GM19035 (cell line): ENCODE measurements around the gene FPGS.
"Not testable (repeated sequence)": the region's sequence is repeated elsewhere in the genome, so short reads cannot be mapped to it uniquely, and the experiment has no call there.

Experiments
- ATAC-seq: cut with Tn5 transposase; IDR thresholded peaks from one replicate; pipeline ENCODE4 v1.9.1; 2021; ENCODE audit not compliant: unreplicated experiment

The FPGS gene

GRCh38 chr9:127802576-127803443 is at the start of gene FPGS:
FPGS (plus strand) TSS chr9:127802882; CDS start chr9:127802925, 43 bp downstream.
- ATAC-seq = peak; percentile 75

DNA sequence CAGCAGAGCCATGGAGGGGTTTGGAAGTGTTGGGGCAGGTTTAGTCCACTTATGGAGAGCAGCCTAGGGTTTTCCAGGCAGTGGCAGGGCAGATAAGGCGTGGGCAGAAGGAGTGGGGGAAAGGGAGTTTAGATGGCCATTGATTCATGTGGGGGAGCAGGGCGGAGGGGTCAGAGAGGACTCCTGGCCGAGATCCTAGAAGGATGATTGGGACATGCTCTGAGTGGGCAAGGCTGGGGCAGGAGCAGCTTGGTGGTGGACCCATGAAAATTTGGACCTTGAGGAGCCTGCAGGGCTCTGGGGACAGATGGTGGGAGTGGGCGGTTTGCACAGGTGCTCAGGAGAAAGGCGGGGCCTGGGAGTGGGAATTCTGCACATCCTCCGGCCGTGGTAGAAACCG is 49.5 kb upstream of the FPGS start:
- no peak for ATAC-seq

DNA sequence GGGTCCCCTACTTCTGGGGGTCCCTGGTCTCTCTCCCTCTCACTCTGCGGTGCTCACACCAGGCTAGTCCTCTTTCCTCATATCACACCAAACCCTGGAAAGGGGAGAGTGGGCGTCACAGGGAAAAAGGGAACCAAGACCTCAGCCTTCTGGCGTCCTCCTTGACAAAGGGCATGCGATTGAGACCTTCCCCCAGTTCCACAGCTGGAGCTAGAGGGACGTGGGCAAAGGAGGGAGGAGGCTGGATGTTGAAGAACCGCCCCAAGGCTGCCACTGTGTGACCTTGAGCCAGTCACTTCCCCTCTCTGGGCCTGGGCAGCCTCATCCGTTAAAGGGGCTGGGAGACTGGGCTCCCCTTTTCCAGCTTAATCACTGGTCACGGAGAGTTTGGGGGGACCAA is 49.1 kb upstream of the FPGS start:
- no peak for ATAC-seq

GRCh38 chr9:127754099-127755060 is 48.3 kb upstream of the FPGS start:
- no peak for ATAC-seq

- ATAC-seq = no peak
Measured at GRCh38 chr9:127755061-127756060, 47.3 kb upstream of the FPGS start.

DNA sequence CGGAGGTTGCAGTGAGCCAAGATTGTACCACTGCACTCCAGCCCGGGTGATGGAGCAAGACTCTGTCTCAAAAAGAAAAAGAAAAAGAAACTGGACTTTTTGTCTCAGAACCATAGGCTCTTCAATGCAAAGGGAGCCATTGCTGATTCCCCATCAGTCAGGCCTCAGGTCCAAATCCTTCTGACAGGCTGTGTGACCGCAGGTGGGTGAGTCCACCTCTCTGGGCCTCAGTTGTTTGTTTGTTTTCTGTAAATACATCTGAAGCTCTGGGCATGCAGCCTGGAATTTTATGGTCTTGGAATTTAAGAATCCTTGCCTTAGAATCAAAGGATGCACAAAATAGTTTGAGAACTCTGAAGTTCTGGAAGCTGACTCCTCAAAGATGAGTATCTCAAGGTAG is 46.4 kb upstream of the FPGS start:
- no peak for ATAC-seq

- ATAC-seq = not testable (repeated sequence)
Measured at GRCh38 chr9:127756776-127757175, 45.9 kb upstream of the FPGS start.

DNA sequence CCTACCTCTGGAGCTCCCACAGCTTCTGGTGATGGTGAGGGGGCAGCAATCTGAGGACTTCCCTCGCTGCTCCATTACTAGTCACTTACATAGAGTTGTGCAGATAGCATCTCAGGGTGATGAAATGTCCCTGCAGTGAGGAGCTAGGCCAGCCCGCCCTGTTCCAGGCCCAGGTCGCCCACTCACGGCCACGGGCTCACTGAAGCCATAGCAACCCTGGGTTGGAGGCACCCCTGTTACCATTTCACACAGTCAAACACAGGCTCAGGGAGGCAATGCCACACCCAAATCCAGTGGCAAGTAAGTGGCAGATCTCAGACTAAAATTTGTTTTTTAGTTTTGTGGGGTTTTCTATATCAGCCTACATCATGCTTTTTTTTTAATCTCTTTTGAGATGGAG is 43.8 kb upstream of the FPGS start:
- no peak for ATAC-seq

DNA sequence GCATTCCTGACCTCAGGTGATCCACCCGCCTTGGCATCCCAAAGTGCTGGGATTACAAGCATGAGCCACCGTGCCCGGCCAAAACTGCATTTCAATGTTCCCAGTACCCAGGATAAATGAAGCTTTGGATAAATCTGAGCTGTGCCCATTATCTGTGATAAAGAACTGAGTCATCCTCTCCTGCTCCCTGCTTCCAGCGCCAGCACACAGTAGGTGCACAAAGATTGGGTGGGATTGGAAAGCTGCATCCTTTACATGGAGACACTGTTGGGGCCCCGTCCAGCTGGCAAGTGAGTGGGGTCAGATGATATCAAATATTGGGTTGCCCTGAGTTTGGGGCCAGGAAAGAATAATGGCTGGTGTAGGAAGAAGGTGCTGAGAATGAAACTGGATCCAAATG is 41.6 kb upstream of the FPGS start:
- no peak for ATAC-seq

GRCh38 chr9:127761491-127761956 is 41.2 kb upstream of the FPGS start:
- no peak for ATAC-seq

DNA sequence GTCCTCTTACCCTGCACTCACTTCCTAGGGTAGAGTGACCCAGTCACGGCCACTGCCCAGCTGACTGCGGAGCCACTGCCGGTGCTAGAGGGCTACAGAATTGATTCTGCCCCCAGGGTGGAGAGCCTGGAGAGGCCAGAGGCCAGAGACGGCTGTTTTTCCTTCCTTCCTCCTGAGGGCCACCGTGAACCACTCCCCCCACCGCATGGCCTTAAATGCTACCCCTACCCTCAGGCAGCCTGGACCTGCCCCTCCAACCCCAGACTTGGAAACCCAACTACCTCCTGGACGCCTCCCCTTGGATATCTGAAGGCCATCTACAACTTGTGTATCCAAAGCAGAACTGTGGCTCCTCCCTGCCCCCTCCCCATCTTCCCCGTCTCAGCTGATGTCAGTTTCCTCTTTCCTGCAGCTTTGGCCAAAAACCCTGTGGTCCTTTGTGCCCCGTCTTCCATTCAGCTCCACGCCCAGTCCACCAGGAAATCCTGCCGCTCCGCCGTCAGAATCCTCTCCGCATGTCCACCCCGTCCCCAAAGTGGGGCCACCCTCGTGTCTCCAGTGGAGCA is 40.5 kb upstream of the FPGS start:
- no peak for ATAC-seq

DNA sequence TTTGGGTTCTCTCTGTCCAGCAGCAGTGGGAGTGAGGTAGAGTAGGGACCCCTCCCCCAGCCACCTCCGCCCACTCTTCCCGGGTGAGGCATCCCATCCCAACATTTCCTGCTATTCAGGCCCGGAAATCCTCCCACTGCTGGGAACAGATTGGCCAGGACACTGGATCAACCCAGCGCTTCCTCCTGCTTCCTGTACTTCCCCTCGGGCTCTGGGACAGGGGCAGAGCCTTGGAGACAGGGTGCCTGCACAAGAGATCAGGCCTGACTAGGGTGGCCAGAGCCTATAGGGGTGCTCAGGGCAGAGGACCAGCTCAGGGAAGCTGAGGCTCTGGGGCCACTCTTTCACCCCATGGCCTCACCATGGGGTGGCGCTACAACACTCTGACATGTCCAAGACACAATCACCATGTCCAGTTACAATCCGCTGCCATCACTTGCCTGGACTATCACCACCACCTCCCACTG is 38.7 kb upstream of the FPGS start:
- ATAC-seq = no peak

DNA sequence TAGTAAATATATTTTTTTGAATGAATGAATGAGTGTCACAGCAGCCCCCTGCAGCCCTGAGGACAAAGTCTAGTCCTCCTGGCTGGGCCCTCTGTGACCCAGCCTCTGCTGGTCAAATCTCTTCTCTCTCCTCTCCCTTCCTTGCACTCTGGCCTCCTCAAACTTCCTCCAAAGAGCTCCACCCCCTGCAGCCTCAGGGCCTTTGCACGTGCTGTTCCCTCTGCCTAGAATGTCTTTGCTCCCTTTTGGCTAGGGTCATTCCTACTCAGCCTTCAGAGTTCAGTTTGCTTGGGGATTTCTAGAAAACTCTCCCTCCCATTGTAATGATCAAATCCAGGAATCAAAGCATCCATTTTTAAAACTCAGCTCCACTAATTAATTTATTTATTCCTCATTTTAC is 37.3 kb upstream of the FPGS start:
- no peak for ATAC-seq

- ATAC-seq = no peak
Measured at GRCh38 chr9:127767410-127767809, 35.3 kb upstream of the FPGS start.

GRCh38 chr9:127767909-127768331 is 34.8 kb upstream of the FPGS start:
- ATAC-seq = no peak

DNA sequence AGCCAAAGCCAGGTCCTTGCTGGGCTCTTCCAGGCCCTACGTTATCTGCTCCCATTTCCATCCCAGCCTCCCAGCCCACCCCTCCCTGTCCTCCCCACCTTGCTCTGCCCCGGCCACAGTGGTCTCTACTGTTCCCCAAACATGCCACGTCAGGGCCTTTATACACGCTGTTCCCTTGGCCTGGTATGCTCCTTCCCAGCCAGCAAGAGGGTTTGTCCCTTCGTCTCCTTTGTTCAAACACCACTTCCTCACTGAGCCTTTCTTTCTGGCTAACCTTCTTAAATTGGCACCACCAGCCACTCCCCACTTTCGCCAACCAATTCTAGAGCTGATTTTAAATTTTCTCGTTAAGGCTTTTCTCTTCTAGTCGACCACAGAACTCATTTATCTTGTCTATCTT is 34.0 kb upstream of the FPGS start:
- no peak for ATAC-seq

- no peak for ATAC-seq
Measured at GRCh38 chr9:127769101-127769500, 33.6 kb upstream of the FPGS start.

GRCh38 chr9:127769929-127770582 is 32.6 kb upstream of the FPGS start:
- ATAC-seq = no peak

GRCh38 chr9:127770583-127770904 is 32.1 kb upstream of the FPGS start:
- no peak for ATAC-seq
